ENCODE data around the gene ATP13A3. TPM values are rescaled to one million over a fixed set of nuclear protein-coding genes. Genes with fewer than 3 reads are reported as not detected.

The ATP13A3 gene
- total and polyA plus RNA-seq, 2 donors (not counting 1 experiment from before 2014, with no cell fraction given), result 6.1 to 61.1 TPM

DNA sequence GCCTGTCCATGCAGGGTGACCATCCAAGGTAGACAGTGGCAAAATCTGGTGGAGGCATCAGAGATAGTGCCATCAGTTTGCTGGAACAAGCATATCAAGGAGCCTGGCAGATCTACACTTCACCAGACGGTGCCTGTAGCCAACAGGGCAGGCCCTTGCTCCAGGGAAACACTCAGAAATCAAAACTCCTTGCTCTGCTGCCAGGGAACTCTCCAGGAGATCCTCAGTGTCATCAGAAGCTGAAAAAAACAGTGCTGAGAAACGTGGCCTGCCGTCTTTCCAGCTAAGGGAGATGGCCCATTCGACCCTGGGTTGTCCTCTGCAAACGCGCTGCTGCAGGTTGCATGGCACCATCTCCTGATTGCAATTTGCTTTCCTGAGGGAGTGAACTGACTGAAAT lies 30.5 kb upstream of the ATP13A3 start:
- ATAC-seq (ENCODE audit: low read depth) (no peak), DNase-seq (no peak)
- Histone ChIP-seq H3K9me3 (ENCODE audit: control extremely low read depth in 1 of 3, control insufficient read depth in 2 of 3, insufficient read depth in 1 of 3, low read length in 2 of 3) (no peaks in the 10 kb centered on the region), H3K9ac (ENCODE audit: low read length) (no peak overlapping the region), H3K4me2 (replicated peaks; ENCODE audit: low read depth, low read length, poor library complexity, severe bottlenecking) (no peak overlapping the region), H3K27me3 (replicated peaks in 1 of 4; ENCODE audit: control extremely low read depth in 1 of 4, control insufficient read depth in 3 of 4, insufficient read depth in 4 of 4, low read length in 3 of 4) (no peaks in the 10 kb centered on the region), H3K4me1 (ENCODE audit: control insufficient read depth in 2 of 2, insufficient read depth in 2 of 2, low read length in 2 of 2) (no peaks in the 10 kb centered on the region), H3K27ac (ENCODE audit: low read length in 2 of 2) (no peak overlapping the region), H4K20me1 (ENCODE audit: control insufficient read depth, insufficient read depth, low read length, poor library complexity, severe bottlenecking) (no peaks in the 10 kb centered on the region), H3K4me3 (ENCODE audit: control extremely low read depth in 1 of 5, extremely low read depth in 1 of 5, insufficient read depth in 1 of 5, low read depth in 2 of 5, low read length in 4 of 5) (no peak overlapping the region), H3K36me3 (replicated peaks in 1 of 2; ENCODE audit: control extremely low read depth in 1 of 2, control insufficient read depth in 1 of 2, extremely low read depth in 1 of 2, insufficient read depth in 2 of 2, low read length in 1 of 2) (no peaks in the 10 kb centered on the region), H3K79me2 (ENCODE audit: control insufficient read depth, insufficient read depth, low read length) (no peaks in the 10 kb centered on the region), H2AFZ (ENCODE audit: insufficient read depth, low read depth, low read length, poor library complexity, severe bottlenecking) (no peak overlapping the region)
- Mint-ChIP-seq H3K4me3 (no peak overlapping the region), H3K4me1 (no peaks in the 10 kb centered on the region), H3K9me3 (ENCODE audit: insufficient read depth) (no peaks in the 10 kb centered on the region), H3K27ac (no peak overlapping the region), H3K27me3 (no peaks in the 10 kb centered on the region)
- WGBS (ENCODE audit: insufficient coverage), result 60% methylated on average over 6 of the region's 6 CpGs
- intact Hi-C loops (cut with micrococcal nuclease), result no loop called here
- POLR2A ChIA-PET, result no interaction called here
- CTCF ChIA-PET, result interaction anchor here (1.2 to 1.6 kb wide), 2 partner anchors 43 to 45 kb away, joined by 3 to 7 read pairs; no protein-coding TSS in a partner anchor
- TF ChIP-seq CTCF (IDR thresholded peaks at IDR 0.05), result no peak
- no peak for TF ChIP-seq EZH2 (IDR thresholded peaks at IDR 0.05; ENCODE audit: borderline replicate concordance, insufficient read depth, low read depth, low read length, poor library complexity, severe bottlenecking)

DNA sequence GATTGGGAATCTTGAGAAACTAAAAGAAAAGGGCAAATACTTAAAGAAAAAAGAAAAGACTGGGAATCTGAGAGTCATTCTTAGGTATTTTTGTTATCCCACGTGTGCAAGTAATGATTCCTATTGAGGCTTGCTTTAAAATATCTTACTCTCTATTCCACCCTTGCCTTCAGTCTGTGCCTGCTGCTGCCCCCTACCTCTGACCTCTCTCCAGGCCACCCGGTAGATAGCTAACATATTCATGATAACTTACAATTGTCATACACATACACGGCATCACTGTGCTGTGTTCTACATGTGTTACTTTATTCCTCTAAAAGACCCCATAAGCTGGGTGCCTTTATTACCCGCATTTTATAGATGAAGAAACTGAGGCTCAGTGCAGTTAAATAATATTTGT lies 27.8 kb upstream of the ATP13A3 start:
- intact Hi-C loops (cut with micrococcal nuclease), result no loop called here
- WGBS (ENCODE audit: insufficient coverage), result 100% methylated on average over 1 of the region's 4 CpGs
- TF ChIP-seq CTCF (IDR thresholded peaks at IDR 0.05), result no peak
- TF ChIP-seq EZH2 (IDR thresholded peaks at IDR 0.05; ENCODE audit: borderline replicate concordance, insufficient read depth, low read depth, low read length, poor library complexity, severe bottlenecking), result no peak
- H3K36me3 ChIP-seq (replicated peaks in 1 of 2; ENCODE audit: control extremely low read depth in 1 of 2, control insufficient read depth in 1 of 2, extremely low read depth in 1 of 2, insufficient read depth in 2 of 2, low read length in 1 of 2), result no peaks in the 10 kb centered on the region
- no peak for DNase-seq
- Mint-ChIP-seq H3K4me3 (no peak overlapping the region), H3K27me3 (no peaks in the 10 kb centered on the region), H3K9me3 (ENCODE audit: insufficient read depth) (no peaks in the 10 kb centered on the region), H3K27ac (no peak overlapping the region), H3K4me1 (no peaks in the 10 kb centered on the region)
- H4K20me1 ChIP-seq (ENCODE audit: control insufficient read depth, insufficient read depth, low read length, poor library complexity, severe bottlenecking), result no peaks in the 10 kb centered on the region
- H3K4me2 ChIP-seq (replicated peaks; ENCODE audit: low read depth, low read length, poor library complexity, severe bottlenecking), result no peak overlapping the region
- H2AFZ ChIP-seq (ENCODE audit: insufficient read depth, low read depth, low read length, poor library complexity, severe bottlenecking), result no peak overlapping the region
- no peak overlapping the region for H3K9ac ChIP-seq (ENCODE audit: low read length)
- no peak overlapping the region for H3K27ac ChIP-seq (ENCODE audit: low read length in 2 of 2)
- POLR2A ChIA-PET, result no interaction called here
- CTCF ChIA-PET, result interaction anchor here (2.0 to 2.9 kb wide), 2 partner anchors 16 to 42 kb away, joined by 8 to 29 read pairs; no protein-coding TSS in a partner anchor
- H3K9me3 ChIP-seq (ENCODE audit: control extremely low read depth in 1 of 3, control insufficient read depth in 2 of 3, insufficient read depth in 1 of 3, low read length in 2 of 3), result no peaks in the 10 kb centered on the region
- no peaks in the 10 kb centered on the region for H3K27me3 ChIP-seq (replicated peaks in 1 of 4; ENCODE audit: control extremely low read depth in 1 of 4, control insufficient read depth in 3 of 4, insufficient read depth in 4 of 4, low read length in 3 of 4)
- H3K4me1 ChIP-seq (ENCODE audit: control insufficient read depth in 2 of 2, insufficient read depth in 2 of 2, low read length in 2 of 2), result no peaks in the 10 kb centered on the region
- H3K79me2 ChIP-seq (ENCODE audit: control insufficient read depth, insufficient read depth, low read length), result no peaks in the 10 kb centered on the region
- no peak for ATAC-seq (ENCODE audit: low read depth)
- no peak overlapping the region for H3K4me3 ChIP-seq (ENCODE audit: control extremely low read depth in 1 of 5, extremely low read depth in 1 of 5, insufficient read depth in 1 of 5, low read depth in 2 of 5, low read length in 4 of 5)

Data from B cell (primary cell).